HG03097 (cell line): ENCODE data around the gene CEP290.
"Not testable (repeated sequence)": the region's sequence is repeated elsewhere in the genome, so short reads cannot be mapped to it uniquely, and the experiment has no call there.

Source experiments
- ATAC-seq: cut with Tn5 transposase; IDR thresholded peaks from one replicate; pipeline ENCODE4 v1.9.1; 2021; ENCODE audit not compliant: unreplicated experiment, low FRiP score

The CEP290 gene

DNA sequence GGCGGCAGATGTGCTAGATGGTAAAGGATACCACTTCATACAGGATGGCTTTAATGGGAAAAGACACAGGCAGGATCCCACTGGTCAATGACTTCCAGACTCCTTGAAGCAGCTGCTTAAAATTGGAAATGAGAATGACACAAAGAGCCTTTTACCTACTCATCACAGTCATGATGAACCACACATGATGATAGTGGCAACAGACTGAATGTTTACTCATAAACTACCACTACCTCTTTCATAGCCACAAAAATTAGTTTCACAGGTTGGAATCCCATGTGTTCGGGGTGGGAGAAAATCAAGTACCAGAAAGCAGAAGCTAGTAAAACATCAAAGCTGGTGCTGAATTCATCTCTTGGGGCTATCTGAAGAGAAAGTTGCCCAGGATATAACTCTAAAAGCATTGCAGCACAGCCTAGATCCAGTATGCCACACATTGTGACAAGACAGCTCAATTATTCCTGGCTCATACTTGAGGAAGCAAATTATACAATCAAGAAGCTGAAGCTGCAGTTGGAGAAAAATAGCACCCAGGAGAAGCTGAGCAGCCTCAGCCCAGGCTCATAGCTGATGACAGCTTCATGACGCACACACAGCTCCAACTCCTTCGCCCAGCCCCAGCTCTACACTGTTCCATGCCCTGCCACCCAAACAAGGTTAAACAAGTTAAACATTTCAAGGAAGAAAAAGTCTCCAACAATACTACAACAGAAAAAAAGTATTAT, 83.7 kb downstream of the CEP290 start:
- no peak for ATAC-seq

- ATAC-seq, result no peak
Observed at GRCh38 chr12:88056571-88056970, 85.3 kb downstream of the CEP290 start.

DNA sequence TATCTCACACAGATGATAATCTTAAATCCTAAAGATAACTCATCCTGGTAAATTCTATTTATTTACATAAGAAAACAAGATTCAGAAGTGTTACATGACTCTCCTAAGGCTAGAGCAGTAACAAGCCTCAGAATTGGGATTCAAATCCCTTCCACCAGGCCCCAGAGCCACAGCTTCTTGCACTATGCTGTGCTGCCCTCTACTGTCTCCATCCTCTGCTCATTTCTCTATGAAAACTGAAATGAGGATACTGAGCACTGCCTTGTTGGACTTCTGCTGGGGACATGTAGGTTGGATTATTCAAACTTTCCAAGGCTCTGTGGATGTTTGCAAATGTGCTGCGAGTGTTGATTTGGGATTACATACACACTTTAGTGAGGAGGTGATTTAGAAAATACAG, 89.2 kb downstream of the CEP290 start:
- no peak for ATAC-seq

GRCh38 chr12:88044035-88044434, 97.9 kb downstream of the CEP290 start:
- no peak for ATAC-seq

- ATAC-seq, result no peak
Observed at GRCh38 chr12:88037770-88038169, 104.1 kb downstream of the CEP290 start.

- ATAC-seq, result no peak
Observed at GRCh38 chr12:88036353-88036965, 105.4 kb downstream of the CEP290 start.

GRCh38 chr12:88035907-88036289, 106.0 kb downstream of the CEP290 start:
- peak; percentile 8 for ATAC-seq

GRCh38 chr12:88035271-88035906, 106.5 kb downstream of the CEP290 start:
- peak; percentile 100 for ATAC-seq

GRCh38 chr12:88031161-88031560, 110.7 kb downstream of the CEP290 start:
- ATAC-seq, result not testable (repeated sequence)

- no peak for ATAC-seq
Observed at GRCh38 chr12:88029093-88029665, 112.7 kb downstream of the CEP290 start, which contains the start of gene C12orf50. C12orf50 (minus strand) TSS chr12:88029401; CDS start chr12:88026962, 2,439 bp downstream.

GRCh38 chr12:88026196-88026595, 115.7 kb downstream of the CEP290 start:
- no peak for ATAC-seq

- no peak for ATAC-seq
Observed at GRCh38 chr12:88017964-88018363, 123.9 kb downstream of the CEP290 start.

GRCh38 chr12:88015825-88016224, 126.1 kb downstream of the CEP290 start:
- ATAC-seq, result no peak

GRCh38 chr12:88011755-88012154, 130.1 kb downstream of the CEP290 start:
- ATAC-seq, result no peak

DNA sequence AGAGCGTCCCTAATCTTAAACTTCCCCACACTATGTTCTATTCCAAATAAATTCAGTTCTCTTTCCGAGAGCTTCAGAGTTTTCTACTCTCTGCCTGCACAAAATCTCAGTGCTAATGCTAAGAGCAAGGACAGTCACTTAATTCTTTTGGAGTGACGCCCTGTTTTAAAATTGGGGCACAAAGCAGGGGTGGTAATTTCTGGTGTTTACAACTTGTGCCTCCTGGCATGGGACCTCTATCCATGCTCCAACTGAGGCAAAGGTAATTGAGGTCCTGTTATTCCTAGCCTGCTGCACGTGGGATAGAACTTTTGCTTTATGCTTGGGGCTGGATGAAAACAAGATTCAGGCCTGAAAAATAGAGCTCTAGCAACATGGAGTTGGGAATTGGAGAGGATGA, 135.5 kb downstream of the CEP290 start:
- no peak for ATAC-seq

- no peak for ATAC-seq
Observed at GRCh38 chr12:88001327-88001726, 140.6 kb downstream of the CEP290 start.
